Limb (tissue), 2 donors: ENCODE results near the gene CMSS1.
A peak's percentile ranks its signal among the peaks of the same experiment; 100 is the strongest.

ENCODE experiments used
- DNase-seq, 2 donors: peaks; one replicate each; pipeline ENCODE4 v3.0.0-alpha.2; 2016; ENCODE audit errors: extremely low spot score in 2 of 2

Gene CMSS1

GRCh38 chr3:99874237-99875002 is 56.8 kb downstream of the CMSS1 start:
- DNase-seq: no peak

GRCh38 chr3:99875581-99875928 is 57.9 kb downstream of the CMSS1 start:
- DNase-seq: peak in 1 of 2 donors; percentile 63

- DNase-seq: peak; percentile 88 to 90
These were observed 58.5 kb downstream of the CMSS1 start for GRCh38 chr3:99875929-99876841.

- no peak for DNase-seq
These were observed 59.4 kb downstream of the CMSS1 start for GRCh38 chr3:99877031-99877579.

DNA sequence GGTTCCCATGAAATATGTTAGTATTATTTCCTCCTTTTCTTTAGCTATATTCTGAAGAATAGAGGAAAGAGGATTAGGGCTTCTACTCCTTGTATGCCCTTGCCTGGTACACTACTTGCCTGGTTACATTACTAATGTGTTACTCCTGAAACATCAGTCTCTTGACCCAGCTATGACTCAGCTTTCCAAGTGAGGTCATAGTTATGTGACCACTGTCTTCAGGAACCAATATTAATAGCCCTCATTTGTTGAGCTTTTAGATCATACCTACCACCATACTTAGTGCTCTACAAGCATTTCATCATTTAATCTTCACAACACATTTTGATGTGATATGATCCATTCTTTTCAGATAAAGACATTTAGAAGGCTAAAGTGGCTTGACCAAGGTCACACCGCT is 60.3 kb downstream of the CMSS1 start:
- no peak for DNase-seq

GRCh38 chr3:99879275-99879674 is 61.6 kb downstream of the CMSS1 start:
- no peak for DNase-seq

- peak in 1 of 2 donors; percentile 72 for DNase-seq
These were observed 63.5 kb downstream of the CMSS1 start for GRCh38 chr3:99881121-99881524.

DNA sequence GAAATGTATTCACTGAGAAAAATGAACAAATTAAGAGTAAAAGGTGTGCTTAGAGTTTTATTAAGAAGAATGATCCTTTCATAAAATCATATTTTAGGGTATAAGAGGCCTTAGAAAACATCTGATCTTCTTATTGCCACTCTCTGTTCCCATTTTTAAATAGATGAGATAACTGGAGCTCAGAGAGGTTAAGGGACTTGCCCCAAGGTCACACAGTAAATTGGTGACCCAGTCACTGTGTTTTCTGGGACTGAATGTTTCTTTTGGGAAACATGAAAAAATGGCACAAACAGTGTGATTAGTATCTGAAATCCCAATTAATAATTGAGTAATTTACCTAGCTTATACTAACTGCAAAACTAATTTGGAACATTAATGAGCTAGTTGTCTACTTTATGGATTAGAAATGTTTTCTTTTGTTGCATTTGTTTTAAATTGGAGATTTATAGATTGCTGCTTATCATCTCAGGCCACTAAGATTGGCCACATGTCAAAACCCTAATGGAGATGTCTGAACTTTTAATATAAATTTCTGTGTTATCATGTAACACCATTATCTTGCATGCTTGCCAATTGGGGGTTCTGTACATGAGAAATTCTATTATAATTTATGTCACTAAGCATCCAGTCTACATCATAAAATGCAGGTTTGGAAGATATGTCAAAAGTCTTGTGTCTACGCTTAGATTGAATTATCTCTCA is 64.9 kb downstream of the CMSS1 start:
- DNase-seq: no peak

DNA sequence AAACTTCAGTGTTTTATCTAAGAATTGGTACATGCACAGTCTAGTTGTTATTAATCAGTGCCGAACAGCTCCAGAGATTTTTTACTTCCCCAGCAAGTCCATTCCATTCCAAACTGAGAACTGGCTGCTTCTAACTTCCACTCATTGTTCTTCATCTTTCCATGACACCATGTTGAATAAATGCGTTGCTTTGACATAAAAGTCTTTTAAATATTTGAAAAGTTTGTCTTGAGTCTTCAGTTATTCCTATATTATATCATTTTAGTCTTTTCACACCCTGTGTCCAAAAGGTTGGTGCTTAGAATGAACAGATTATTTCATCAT is 65.4 kb downstream of the CMSS1 start:
- no peak for DNase-seq

DNA sequence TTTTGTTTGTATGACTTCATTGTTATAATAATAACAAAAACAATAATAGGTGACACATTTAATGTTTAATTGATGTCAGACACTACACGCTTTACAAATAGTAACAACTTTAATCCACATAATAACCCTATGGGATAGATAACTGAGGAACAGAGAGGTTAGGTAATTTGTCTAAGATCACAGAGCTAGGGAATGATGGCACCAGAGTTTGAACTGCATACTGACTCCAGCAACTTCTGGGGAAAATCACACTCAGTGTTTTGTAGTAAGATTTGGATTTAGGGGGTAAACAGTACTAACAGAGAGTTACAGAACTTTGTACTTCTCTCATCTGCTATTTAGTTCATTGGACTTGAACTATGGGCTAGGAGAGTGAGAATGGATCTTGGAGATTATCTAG is 66.0 kb downstream of the CMSS1 start:
- no peak for DNase-seq

DNA sequence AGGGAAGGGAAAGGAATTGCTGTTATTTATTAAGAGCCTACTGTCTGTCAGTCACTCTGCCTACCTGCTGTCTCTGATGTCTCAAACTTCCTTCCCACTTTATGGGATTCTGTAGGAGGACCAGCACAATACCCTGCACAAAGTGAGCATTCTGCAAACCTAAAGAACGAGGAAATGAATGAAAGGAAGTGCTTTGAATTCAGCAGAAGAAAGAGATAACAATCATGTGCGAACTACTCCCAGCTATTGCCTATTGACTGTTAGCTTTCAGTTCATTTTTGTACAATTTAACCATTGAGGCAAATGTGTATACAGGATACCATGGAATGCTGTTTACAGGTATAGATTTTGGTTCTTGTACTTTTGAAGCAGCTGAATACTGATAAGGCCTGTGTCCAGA is 66.8 kb downstream of the CMSS1 start:
- DNase-seq: no peak

DNA sequence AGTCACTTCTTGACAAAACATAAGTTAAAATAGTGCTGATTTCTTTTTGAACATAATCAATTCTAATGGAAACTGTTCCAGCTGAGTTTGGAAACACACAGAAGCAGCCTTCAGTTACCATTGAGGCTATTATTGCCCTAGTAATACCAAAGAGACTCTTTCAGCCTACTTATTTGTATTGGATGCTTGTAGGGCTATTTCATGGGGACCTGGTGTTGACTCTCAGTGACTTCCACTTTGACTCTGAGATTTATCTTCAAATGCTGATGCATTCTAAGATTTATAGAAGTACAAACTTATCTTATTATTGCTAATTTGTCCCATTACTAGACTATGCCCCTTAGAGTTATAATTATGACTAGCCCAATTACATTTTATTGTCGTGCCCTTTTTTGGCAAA is 67.4 kb downstream of the CMSS1 start:
- DNase-seq: no peak

- no peak for DNase-seq
These were observed 68.2 kb downstream of the CMSS1 start for GRCh38 chr3:99885851-99886250.

GRCh38 chr3:99891610-99892285 is 74.1 kb downstream of the CMSS1 start:
- DNase-seq: no peak

DNA sequence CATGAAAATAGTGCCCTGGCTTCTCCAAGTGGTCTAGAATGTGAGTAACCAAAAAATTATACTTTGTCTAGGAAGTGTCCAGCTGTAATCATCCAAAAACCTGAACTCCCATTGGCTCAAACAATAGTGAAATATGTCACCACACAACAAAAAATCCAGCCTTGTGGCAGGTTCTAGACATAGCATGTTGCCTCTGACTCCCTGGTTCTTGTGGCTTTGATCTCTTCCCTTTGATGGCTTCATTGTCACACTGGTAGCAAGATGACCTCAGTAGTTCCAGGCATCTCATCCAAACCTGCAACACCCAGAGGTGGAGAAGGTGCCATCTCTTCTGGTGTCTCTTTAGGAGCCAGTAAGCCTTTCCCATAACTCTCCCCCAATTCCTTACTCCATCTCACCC is 74.7 kb downstream of the CMSS1 start:
- DNase-seq: no peak

DNA sequence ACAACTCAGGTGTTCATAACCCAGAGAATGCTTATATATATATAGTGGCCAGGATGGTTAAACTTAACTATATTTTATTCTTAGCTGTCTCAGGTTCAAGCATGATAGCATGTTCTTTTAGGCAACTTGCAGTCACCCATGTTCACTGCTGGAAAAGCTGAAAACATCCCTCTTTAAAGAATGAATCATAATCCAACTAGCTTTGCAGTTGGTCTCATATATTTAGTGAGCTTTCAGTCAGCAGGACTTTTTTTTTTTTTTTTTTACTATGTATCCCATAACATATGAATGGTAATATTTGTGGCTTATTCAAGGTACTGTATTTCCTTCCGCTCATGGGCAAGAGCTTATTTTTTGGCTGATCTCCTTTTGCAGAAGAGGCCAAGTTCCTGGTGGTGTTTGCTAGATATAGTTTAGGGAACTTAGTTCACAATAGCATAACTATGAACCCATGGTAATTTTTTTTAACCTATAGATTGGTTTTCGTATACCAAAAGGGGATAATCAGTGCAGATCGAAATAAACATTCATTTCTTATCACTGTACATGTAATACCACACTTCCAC is 77.6 kb downstream of the CMSS1 start:
- no peak for DNase-seq

DNA sequence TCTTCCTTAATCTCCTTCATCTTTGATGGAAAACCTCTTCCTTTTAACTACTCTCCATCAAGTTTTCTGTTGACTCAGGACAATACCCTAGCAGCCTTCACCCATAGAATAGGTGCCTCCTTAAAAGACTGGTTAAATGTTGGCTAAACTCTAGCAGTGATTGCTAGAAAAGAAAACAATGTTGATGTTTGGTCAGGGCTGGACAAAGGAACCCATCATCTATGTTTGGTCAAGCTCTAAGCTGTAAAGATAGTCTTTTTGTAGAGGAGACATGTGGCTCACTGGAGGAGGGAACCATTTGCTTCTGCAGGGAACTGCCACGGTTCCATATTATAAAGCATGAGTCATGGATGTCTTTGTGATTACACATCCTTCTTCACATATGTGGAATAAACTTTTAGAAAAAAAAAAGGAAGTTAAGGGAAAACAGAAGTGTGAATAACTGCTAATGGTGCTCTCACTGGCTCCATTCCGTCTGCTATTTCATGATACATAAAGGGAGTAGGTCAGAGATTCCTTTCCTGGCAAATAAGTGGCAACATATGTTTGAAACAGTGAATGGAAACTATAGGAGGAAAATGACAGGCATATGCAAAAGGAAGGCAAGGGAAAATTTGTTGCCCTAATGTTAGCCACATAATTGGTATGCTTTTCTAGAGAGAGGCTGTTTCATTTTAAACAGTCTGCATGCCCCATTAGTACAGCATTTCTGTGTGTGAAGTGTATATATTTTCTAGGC is 78.2 kb downstream of the CMSS1 start:
- DNase-seq: peak in 1 of 2 donors; percentile 80

DNA sequence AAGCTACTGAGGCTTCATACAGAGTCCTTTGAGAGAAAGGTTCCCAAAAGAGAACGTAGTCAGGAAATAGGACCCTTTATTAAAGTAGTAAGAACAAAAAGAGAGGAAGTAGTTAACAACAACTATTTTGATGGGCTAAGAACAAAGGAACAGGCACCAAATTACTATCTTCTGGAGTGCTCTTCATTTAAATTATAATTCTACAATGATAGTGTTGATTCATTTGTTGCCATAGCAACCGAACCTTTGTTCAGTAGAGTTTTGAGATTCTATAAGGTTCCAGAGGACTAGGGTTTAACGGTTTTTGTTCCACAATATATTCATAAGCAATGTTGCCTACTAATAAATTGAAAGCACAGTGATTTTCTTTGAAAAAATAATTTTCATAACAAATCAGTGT is 78.8 kb downstream of the CMSS1 start:
- no peak for DNase-seq

GRCh38 chr3:99899603-99900002 is 81.9 kb downstream of the CMSS1 start:
- DNase-seq: no peak

- DNase-seq: no peak
These were observed 82.6 kb downstream of the CMSS1 start for GRCh38 chr3:99900248-99900647.
